Heart left ventricle (tissue), 16 donors: Measurements from ENCODE around the gene SPRY4. TPM values are rescaled to one million over a fixed set of nuclear protein-coding genes. Genes with fewer than 3 reads are reported as not detected.
A peak's percentile ranks its signal among the peaks of the same experiment; 100 is the strongest.

Experiments used
- ATAC-seq, 4 donors: fragments of 200-7000 bp; cut with Tn5 transposase; one replicate each; pipeline ENCODE4 v1.9.1; 2020 to 2022; ENCODE audit warnings: moderate library complexity in 4 of 4, mild to moderate bottlenecking in 3 of 4, moderate number of reproducible peaks in 1 of 4
- DNase-seq, 5 donors: peaks; one replicate each; pipeline ENCODE4 v3.0.0-alpha.2; 2020
- H3K27ac ChIP-seq, 12 donors: fragments of 200-600 bp; sonication (generic) in 4 of 12; one replicate each; pipeline versions ENCODE4 v1.5.0 to v1.8.0; 2016 to 2022; ENCODE audit warnings: mild to moderate bottlenecking in 2 of 12
- H3K27me3 ChIP-seq, 9 donors: fragments of 200-600 bp; sonication (generic) in 2 of 9; one replicate each; pipeline versions ENCODE4 v1.5.1 to v1.8.0; 2016 to 2022; ENCODE audit warnings: mild to moderate bottlenecking in 3 of 9
- H3K36me3 ChIP-seq, 9 donors: fragments of 200-600 bp; sonication (generic) in 2 of 9; one replicate each; pipeline versions ENCODE4 v1.5.0 to v1.8.0; 2018 to 2022; ENCODE audit warnings: mild to moderate bottlenecking in 2 of 9
- H3K4me1 ChIP-seq, 12 donors: fragments of 200-600 bp; sonication (generic) in 4 of 12; one replicate each; pipeline versions ENCODE4 v1.5.0 to v1.8.0; 2016 to 2022; ENCODE audit warnings: mild to moderate bottlenecking in 3 of 12
- H3K4me3 ChIP-seq, 12 donors: fragments of 200-600 bp; sonication (generic) in 4 of 12; one replicate each; pipeline versions ENCODE4 v1.5.0 to v1.8.0; 2017 to 2022; ENCODE audit warnings: mild to moderate bottlenecking in 9 of 12, moderate library complexity in 4 of 12
- H3K9me3 ChIP-seq, 12 donors: fragments of 200-600 bp; sonication (generic) in 4 of 12; one replicate each; pipeline versions ENCODE4 v1.5.0 to v1.8.0; 2016 to 2022; ENCODE audit warnings: mild to moderate bottlenecking in 1 of 12
- POLR2A ChIP-seq, 2 donors: fragments of 450-650 bp; IDR thresholded peaks; one replicate each; pipeline ENCODE4 v1.6.1; 2017; ENCODE audit warnings: antibody characterized with exemption in 2 of 2, mild to moderate bottlenecking in 2 of 2, moderate library complexity in 2 of 2
- WGBS, 4 donors: extraction: QIAGEN DNeasy Blood & Tissue Kit in 2 of 4; methylation state at CpG; one replicate each; pipeline versions ENCODE4 v1.1.5 to v1.1.7; 2013 to 2018; 5-methylcytosine and 5-hydroxymethylcytosine counted together
- intact Hi-C, 10 donors: fragments of 100-400 bp; cut with DNase I; formaldehyde crosslinking; loops; one replicate each; pipeline versions ENCODE4 v1.11.1 to v1.14.2; 2022
- polyA plus RNA-seq, 2 donors: library from polyadenylated mRNA; stranded (reverse); fragments of 200-250 nt; gene quantifications; one replicate each; pipeline ENCODE4 v1.2.3, GENCODE V29; 2013
- total RNA-seq, 9 donors: library from RNA; depleted of rRNA in 2 of 9; stranded (reverse); fragments of >200 nt in 2 of 9; fragmentation: NEBNext Ultra II Directional in 3 of 9; extraction: Animal tissue kit (Norgen Biotek cat#: 25700) in 3 of 9; gene quantifications; one replicate each; pipeline versions ENCODE4 v1.1.0 to v1.2.4, GENCODE V29; 2016 to 2023
- TF ChIP-seq, protein P1 (sequence below), 12 donors: fragments of 200-600 bp; sonication (generic) in 4 of 12; IDR thresholded peaks; one replicate each; pipeline versions ENCODE4 v1.5.0 to v1.8.0; 2018 to 2022; ENCODE audit warnings: antibody characterized with exemption in 12 of 12, mild to moderate bottlenecking in 5 of 12
- donor health status: ischemic (EF 13 %, LVEDD 7.1; RV severe dilation, severe dysfunction).
- donor health status: healthy with polysubstance abuse.
- donor health status: DM: no; HTN: yes; CAD: no.
- donor health status: DM: no; HTN: no; CAD: no.
- donor health status: ischemic (EF 25% LVEDD 6.9; RV normal size, moderate dysfunction).
- donor health status: ischemic (EF 25% LVEDD 5.7; RV mildly dilated, moderate dysfunction).
- donor health status: healthy.
- donor health status: DM: yes; HTN: yes; CAD: no.
- donor health status: ischemic (EF 35%, LVEDD 5.7; RV mildly dilated, moderate dysfunction).
- donor health status: nonischemic (EF 11% LVEDD 7.7; RV severe dilation, severe dysfunction).
- donor health status: DM: yes; HTN: yes; CAD: no.
- donor health status: PGD.
- donor health status: ischemic (EF 29% LVEDD 5.4; RV normal size, mild dysfunction).
- donor health status: nonischemic (EF 23%, LVEDD 6.1; RV moderate dilation, normal function).

SPRY4 gene
- total and polyA plus RNA-seq, 11 donors: 4.5 to 21.3 (median 7.7) TPM

DNA sequence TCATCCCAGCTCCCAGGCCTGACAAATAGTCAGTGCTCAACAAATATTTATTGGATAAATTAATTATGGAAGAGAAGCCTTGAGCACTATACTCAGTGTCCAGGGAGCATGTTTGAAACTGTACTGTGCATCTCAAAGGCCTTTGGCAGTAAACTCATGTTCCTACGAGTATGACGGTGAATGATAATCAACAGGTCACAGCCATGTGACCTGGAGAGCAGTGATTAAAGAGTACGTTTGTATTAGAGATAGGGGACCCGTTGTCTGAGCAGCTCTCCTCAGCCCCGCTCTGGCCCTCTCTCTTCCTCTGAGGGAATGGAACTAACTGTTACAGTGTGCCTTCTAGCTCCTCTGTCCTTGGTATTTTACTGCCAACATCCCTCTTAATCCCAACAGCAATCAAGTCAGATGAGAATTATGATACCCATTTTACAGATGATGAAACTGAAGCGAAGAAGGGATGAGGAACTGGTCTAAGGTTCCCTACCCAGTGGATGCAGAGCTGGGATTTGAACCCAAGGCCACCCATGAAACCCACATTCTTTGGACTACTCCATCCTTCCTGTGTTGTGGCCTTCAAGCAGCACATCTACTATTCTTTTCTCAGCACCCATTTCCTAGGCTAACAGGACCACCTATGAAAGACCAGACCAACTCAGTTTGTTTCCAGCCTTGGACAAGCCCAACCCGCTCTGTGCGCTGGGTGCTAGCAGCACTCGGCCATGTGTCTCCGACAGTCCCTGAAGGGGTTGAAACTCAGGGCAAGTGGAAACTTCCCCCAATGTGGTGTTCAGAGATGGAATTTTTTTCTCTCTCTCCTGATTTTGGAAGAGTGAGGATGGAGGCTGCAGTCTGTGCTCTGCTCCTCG, 34.9 kb downstream of the SPRY4 start:
- TF ChIP-seq POLR2A (IDR thresholded peaks at IDR 0.05): no peak
- TF ChIP-seq, protein P1, sequence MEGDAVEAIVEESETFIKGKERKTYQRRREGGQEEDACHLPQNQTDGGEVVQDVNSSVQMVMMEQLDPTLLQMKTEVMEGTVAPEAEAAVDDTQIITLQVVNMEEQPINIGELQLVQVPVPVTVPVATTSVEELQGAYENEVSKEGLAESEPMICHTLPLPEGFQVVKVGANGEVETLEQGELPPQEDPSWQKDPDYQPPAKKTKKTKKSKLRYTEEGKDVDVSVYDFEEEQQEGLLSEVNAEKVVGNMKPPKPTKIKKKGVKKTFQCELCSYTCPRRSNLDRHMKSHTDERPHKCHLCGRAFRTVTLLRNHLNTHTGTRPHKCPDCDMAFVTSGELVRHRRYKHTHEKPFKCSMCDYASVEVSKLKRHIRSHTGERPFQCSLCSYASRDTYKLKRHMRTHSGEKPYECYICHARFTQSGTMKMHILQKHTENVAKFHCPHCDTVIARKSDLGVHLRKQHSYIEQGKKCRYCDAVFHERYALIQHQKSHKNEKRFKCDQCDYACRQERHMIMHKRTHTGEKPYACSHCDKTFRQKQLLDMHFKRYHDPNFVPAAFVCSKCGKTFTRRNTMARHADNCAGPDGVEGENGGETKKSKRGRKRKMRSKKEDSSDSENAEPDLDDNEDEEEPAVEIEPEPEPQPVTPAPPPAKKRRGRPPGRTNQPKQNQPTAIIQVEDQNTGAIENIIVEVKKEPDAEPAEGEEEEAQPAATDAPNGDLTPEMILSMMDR (IDR thresholded peaks at IDR 0.05): no peak
- no peaks in the 10 kb centered on the region for H3K36me3 ChIP-seq
- H3K4me1 ChIP-seq: peaks cover 0 to 48% (median 21%) of the 10 kb centered on the region in 12 donors
- H3K27ac ChIP-seq: no peak overlapping the region
- H3K27me3 ChIP-seq: no peaks in the 10 kb centered on the region
- 51 to 65% (median 59%) methylated on average over 11 of the region's 11 CpGs for WGBS, 4 donors
- no peaks in the 10 kb centered on the region for H3K9me3 ChIP-seq
- ATAC-seq (peak in 3 of 4 donors; percentile 21 to 47 (median 29)), DNase-seq (peak in 2 of 5 donors; percentile 45 to 46)
- intact Hi-C loops: loop anchor here in 1 of 10 donors (5.0 kb wide), 1 partner anchor 32 kb away; no protein-coding TSS in a partner anchor
- H3K4me3 ChIP-seq: no peak overlapping the region

DNA sequence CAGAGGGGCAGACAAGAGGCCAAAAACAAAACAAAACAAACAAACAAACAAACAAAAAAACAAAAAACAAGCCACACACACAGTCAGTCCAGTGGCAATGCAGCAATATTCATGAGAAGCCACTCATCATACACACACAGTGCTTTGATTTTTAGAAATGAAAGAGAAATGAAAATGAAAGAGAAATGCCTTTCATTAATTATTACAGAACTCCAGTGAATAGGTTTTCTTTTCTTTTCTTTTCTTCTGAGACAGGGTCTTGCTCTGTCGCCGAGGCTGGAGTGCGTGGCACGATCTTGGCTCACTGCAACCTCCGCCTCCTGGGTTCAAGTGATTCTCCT, 36.9 kb downstream of the SPRY4 start:
- WGBS, 4 donors: 72 to 88% (median 83%) methylated on average over 5 of the region's 5 CpGs
- TF ChIP-seq, protein P1 (IDR thresholded peaks at IDR 0.05): no peak
- no peak for TF ChIP-seq POLR2A (IDR thresholded peaks at IDR 0.05)

DNA sequence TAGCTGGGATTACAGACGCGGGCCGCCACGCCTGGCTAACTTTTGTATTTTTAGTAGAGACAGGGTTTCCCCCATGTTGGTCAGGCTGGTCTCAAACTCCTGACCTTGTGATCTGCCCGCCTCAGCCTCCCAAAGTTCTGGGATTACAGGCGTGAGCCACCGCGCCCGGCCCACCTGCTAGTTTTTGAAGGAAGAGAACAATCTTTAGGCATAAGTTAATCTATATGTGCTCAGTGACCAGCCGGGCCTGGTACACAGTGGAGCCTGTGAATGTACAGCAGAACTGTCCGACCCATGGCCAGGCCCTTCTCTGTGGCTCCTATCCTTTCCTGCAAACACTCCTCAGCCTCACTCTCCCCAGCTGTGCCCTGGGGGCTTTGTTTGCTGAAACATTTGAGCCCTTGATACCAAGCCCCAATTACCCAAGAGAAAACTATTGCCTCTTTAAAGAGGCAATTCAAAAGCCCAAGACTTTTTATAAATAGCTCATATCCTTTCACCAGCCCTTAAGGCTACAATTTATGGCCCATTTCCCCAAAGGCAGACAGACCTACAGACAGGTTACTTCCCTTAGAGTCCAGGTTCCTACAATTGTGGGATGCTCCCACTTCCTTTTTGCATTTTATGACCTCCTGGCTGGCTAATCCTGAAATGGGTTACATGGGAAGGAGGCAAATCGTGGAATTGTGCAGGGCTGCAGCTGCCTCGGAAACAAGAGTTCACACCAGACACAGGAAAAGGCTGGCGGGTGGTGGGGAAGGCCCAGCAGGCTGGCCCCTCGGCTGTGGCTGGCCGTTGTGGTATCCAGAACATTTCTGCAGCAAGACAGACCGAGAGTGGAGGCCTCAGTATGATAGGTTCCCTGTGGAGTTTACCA, 37.5 kb downstream of the SPRY4 start:
- Histone ChIP-seq H3K9me3 (no peaks in the 10 kb centered on the region), H3K4me3 (no peak overlapping the region), H3K27ac (peak overlapping the region in 5 of 12 donors; percentile 1 to 32 (median 17)), H3K27me3 (no peaks in the 10 kb centered on the region), H3K4me1 (peaks cover 0 to 38% (median 19%) of the 10 kb centered on the region in 12 donors), H3K36me3 (no peaks in the 10 kb centered on the region)
- intact Hi-C loops: loop anchor here in 1 of 10 donors (5.0 kb wide), 1 partner anchor 35 kb away; no protein-coding TSS in a partner anchor
- no peak for ATAC-seq
- TF ChIP-seq, protein P1 (IDR thresholded peaks at IDR 0.05): no peak
- no peak for TF ChIP-seq POLR2A (IDR thresholded peaks at IDR 0.05)
- 75 to 78% (median 76%) methylated on average over 17 of the region's 17 CpGs for WGBS, 4 donors
- DNase-seq: no peak

More for the DNA sequence above, 36.9 kb downstream of the SPRY4 start:
- no peak for ATAC-seq
- peaks cover 0 to 38% (median 19%) of the 10 kb centered on the region in 12 donors for H3K4me1 ChIP-seq
- no peak overlapping the region for H3K4me3 ChIP-seq
- no peaks in the 10 kb centered on the region for H3K9me3 ChIP-seq
- intact Hi-C loops: loop anchor here in 1 of 10 donors (5.0 kb wide), 1 partner anchor 34 kb away; no protein-coding TSS in a partner anchor
- H3K36me3 ChIP-seq: no peaks in the 10 kb centered on the region
- H3K27me3 ChIP-seq: no peaks in the 10 kb centered on the region
- DNase-seq: no peak
- H3K27ac ChIP-seq: peak overlapping the region in 5 of 12 donors; percentile 1 to 32 (median 22)
